Left ventricle myocardium superior (tissue), 1 donor: ENCODE data around the gene SERPINB10. TPM values are rescaled to one million over a fixed set of nuclear protein-coding genes. Genes with fewer than 3 reads are reported as not detected.
"Not testable (repeated sequence)": the region's sequence is repeated elsewhere in the genome, so short reads cannot be mapped to it uniquely, and the experiment has no call there.

Source experiments
- ATAC-seq: fragments of 200-7000 bp; cut with Tn5 transposase; one replicate; pipeline ENCODE4 v1.9.1; 2020; ENCODE audit warnings: mild to moderate bottlenecking, moderate library complexity
- DNase-seq: peaks from one replicate; pipeline ENCODE4 v3.0.0-alpha.2; 2020
- intact Hi-C: fragments of 100-400 bp; cut with micrococcal nuclease; formaldehyde crosslinking; loops from one replicate; pipeline ENCODE4 v1.11.0; 2022
- total RNA-seq: library from RNA; stranded (reverse); fragmentation: NEBNext Ultra II Directional; extraction: Animal tissue kit (Norgen Biotek cat#: 25700); gene quantifications from one replicate; pipeline ENCODE4 v1.2.1, GENCODE V29; 2021
- donor health status: DM: no; HTN: yes; CAD: no; lungs with severe emphysema.

SERPINB10 gene
- total RNA-seq, 1 donor from 2014 or later, result not detected

DNA sequence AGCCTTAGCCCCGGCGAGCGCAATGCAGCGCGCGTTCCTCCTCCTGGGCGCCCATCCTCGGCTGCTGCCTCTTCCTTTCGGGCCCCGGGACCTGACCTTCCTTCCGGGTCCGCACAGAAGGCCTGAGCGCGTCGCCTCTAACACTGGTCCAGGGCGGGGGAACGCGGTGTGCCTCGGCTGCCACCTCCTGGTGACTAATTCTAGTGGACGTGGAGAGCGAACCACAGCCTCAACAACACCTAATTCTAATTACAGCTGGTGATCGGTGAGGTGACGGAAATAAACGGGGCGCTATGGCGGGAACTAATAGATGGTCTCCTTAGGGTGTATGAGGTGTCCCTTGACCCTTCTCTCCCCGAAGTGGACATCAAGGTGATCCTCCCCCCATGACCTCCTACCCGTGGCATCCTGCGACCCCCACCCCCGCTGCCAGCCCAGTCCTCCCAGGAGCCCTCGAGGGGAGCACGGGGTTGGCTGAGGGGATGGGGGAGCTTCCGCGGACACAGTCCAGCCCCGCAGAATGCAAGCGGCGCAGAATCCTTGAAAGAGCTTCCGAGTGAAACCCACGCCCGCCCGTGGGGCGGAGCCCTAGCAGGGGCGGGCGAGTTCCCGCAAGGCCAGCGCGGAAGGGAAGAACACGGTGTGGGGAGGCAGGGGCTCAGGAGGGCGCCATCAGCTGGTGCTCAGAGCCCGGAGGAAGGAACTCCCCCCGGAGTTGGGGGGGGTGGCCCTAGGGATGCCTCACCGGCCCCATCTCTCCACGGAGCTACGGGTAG, 28.6 kb downstream of the SERPINB10 start:
- intact Hi-C loops, result loop anchor here (5.0 kb wide), 1 partner anchor 419 kb away; no protein-coding TSS in a partner anchor
- DNase-seq, result peak; percentile 89
- ATAC-seq, result peak; percentile 100

DNA sequence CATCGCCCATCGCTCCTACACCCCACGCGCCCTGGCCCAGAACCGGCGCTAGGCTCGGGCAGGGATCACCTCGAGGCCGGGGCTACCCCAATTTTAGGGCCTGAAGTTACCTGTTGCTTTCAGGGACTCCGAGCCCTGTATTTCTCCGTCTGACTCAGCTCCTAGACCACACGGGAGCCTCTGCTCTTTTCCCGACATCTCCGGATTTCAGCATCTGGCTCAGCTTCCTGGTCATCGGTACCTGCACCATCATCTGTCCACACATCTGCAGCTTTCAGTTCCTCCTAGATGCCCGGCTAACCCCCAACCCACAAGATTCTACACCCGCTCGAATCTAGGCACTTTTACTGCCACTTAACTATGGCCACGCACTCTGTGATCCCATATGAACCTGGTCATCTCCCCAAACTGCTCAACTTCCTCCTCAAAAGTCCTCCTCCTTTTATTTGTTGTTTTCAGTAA, 29.2 kb downstream of the SERPINB10 start:
- DNase-seq (no peak), ATAC-seq (no peak)
- intact Hi-C loops, result loop anchor here (5.0 kb wide), 1 partner anchor 420 kb away; no protein-coding TSS in a partner anchor

DNA sequence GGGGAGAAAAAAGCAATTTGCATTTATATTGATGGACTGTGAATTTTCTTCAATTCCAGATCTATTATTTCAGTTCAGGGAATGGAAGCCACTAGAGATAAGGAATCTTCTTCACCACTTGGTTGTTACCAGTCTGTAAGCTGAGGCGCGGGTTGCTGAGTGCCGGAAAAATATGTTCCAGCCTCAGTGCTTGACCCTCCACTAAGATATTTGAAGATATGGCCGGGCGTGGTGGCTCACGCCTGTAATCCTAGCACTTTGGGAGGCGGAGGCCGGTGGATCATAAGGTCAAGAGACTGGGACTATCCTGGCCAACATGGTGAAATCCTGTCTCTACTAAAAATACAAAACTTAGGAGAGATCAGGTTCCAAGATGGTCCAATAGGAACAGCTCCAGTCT, 32.2 kb downstream of the SERPINB10 start:
- DNase-seq (no peak), ATAC-seq (no peak)
- intact Hi-C loops, result no loop called here

DNA sequence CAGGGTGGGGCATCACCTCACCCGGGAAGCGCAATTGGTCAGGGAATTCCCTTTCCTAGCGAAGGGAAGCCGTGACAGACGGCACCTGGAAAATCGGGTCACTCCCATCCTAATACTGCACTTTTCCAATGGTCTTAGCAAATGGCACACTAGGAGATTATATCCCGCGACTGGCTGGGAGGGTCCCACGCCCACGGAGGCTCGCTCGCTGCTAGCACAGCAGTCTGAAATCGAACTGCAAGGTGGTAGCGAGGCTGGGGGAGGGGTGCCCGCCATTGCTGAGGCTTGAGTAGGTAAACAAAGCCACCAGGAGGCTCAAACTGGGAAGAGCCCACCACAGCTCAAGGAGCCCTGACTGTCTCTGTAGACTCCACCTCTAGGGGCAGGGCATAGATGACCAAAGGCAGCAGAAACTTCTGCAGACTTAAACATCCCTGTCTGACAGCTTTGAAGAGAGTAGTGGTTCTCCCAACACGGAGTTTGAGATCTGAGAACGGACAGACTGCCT, 32.8 kb downstream of the SERPINB10 start:
- intact Hi-C loops, DNase-seq, ATAC-seq: not testable (repeated sequence)

DNA sequence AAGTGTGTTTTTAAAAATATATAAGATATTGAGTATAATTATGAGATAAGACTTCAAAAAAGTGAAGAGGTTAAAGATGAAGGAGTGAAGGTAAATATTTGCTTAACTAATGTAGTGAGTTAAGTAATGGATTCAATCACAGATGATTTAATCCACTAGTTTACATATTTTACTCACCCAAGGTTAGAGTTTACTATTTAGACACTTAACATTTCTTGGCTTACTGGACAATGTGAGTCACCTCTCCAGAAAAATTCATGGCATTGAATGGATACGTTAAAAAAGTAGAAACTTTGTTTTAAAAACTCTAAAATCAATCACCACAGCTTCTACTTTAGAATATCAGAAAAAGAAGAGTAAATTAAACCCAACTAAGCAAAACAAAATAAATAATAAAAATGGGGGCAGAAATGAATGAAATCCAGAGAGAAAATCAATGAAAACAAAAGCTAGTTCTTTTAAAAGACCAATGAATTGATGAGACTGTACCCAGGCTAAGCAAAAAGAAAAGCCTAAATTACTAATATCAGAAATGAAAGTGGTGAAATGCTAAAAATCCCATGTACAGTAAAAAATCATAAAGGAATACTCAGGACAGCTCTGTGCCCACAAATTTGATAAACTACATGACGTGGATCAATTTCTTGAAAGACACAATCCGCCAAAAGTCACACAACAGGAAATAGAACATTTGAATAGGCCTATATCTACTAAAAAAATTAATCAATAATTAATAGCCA, 39.5 kb downstream of the SERPINB10 start:
- intact Hi-C loops, result no loop called here
- DNase-seq (no peak), ATAC-seq (no peak)

DNA sequence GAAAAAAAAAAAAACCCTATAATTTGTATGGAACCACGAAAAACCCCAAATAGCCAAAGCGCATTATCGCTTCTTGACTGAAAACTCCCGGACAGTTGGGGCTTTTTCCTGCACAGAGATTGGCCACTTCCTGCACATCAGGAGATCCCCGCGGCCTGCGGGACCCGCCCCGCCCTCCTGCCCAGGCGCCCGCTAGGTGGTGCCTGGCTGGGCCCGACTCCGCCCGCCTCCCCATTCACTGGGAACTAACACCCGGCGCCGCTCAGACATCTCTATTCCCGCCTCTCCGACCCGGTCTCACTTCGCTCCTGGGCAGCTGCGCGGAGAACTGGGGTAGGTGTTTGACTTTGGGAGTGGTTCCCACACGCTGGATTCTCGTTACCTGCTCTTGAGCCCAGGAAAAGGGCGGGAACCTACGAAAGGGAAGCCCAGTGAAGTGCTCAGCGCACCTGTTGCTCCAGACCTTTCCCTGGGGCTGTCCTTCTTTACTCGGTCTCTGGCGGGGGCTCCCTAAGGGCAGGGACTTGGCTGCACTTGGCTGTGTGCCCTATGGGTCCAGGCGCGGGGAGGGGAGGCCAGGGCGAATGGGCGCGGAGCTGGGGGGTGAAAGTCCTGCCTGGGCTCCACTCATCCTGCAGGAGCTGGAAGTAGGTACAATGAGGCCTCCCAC, 41.4 kb downstream of the SERPINB10 start, which contains the start of gene HMSD:
Gene HMSD (plus strand): TSS at position 234 of the 670 bp plus-strand sequence. CDS start 4,155 bp downstream, outside the sequence.
- peak; percentile 73 for DNase-seq
- peak; percentile 94 for ATAC-seq
- intact Hi-C loops, result no loop called here

DNA sequence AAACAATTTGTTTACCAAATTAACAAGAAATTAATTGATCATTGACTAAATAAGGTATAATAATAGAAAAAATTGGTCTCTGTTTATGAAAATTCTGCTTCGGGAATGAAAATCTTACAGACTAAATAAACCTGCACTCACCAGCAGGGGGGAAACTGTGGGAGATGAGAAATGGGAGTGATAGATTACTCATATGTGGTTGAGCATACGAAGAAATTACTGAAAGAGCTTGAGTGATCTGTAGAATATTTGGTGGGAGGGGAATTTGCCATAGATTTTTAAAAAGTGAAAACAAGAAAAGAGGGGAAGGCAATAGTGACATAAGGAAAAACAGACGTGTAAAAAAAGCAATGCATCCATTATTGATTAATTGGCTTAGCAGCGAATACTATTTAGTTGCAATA, 43.5 kb downstream of the SERPINB10 start:
- DNase-seq (no peak), ATAC-seq (no peak)
- intact Hi-C loops, result no loop called here

DNA sequence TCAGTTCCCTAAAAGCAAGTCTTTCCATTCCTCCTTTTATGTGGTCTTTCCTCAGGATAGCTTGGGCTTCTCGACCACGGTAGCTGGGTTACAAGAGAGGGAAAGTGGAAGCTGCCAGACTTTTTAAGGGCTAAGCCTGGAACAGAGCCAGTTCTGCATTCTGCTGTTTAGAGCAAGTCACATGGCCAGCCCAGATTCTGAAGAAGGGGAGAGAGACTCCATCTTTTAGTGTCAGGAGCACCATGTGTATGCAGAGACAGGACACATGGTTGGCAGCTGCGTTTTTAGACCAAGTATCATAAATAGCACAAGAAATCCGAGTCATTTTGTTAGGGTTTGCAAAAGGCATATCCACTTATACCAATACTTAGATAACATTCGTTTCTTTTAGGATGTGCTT, 46.1 kb downstream of the SERPINB10 start:
- ATAC-seq, result no peak
- intact Hi-C loops, result no loop called here

DNA sequence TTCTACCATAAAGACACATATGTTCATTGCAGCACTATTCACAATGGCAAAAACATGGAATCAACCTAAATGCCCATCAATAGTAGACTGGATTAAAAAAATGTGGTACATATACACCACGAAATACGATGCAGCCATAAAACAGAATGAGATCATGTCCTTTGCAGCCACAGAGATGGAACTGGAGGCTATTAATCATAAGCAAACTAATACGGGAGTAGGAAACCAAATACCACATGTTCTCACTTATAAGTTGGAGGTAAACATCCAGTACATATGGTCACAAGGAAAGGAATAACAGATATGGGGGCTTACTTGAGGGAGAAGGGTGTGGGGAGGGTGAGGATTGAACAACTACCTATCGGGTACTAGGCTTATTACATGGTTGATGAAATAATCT, 49.0 kb downstream of the SERPINB10 start:
- no peak for ATAC-seq
- intact Hi-C loops, result no loop called here
- no peak for DNase-seq

More for the DNA sequence above, 46.1 kb downstream of the SERPINB10 start:
- DNase-seq, result no peak

DNA sequence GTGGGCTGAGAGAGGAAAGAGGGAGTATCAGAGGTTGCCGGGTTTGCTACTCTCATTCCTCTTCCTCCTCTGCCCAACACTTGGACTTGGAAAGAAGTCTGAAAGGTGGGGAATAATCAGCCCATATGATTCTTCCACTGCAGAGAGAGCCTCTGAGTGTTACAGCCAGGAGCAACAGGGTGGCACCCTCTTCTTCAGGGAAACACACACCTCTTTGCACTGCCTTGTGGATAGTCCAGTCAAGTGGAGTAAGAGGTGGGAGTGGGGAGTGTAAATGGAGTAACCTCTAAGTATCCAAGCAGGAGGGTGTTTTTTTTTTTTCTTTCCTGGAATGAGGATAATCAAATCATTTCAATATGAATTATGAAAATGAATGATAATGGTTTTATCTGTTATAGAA, 53.1 kb downstream of the SERPINB10 start:
- ATAC-seq (no peak), DNase-seq (no peak)
- intact Hi-C loops, result no loop called here

DNA sequence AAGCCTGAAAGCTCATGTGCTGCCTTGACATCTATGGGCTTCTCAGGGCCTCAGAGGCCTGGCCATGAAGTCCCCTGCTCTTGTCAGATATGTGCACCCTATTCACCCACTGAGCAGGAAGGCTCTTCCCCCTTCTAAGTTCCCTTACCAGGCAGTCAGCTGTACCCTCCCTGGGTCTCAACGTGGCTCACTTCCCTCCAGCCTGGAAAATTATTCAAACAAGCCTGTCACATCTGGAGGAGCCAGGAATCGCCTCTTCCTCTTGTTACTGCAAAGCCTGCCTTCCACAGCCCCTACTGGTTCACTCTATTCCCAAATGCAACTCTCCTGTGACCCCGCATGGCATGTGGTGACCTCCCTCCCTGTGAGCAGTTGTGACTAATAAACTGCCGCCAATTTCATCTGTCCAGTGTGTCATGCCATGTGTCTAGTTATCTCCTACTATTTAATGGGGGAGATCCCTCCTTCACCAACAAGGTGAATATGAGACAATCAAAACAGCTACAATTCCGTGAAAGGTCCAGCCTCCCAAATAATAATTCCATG, 53.8 kb downstream of the SERPINB10 start:
- ATAC-seq, result peak; percentile 28
- DNase-seq, result no peak
- intact Hi-C loops, result no loop called here

DNA sequence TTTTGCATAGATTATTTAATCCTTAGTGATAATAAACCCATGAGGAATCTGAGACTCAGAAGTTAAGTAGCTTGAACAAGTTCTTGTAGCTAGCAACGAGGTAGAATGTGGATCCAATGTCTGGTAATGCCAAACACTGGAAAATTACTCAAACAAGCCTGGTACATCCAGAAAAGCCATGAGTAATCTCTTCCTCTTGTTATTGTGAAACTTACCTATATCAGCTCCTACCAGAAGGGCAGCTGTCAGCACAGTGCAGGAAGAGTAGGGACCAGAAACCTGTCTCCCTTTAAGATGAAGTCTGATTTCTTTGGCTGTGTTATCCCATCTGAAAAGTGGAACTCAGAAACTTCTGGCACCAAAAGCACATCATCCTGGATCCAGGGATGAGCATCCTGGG, 54.4 kb downstream of the SERPINB10 start:
- DNase-seq (no peak), ATAC-seq (no peak)
- intact Hi-C loops, result no loop called here

DNA sequence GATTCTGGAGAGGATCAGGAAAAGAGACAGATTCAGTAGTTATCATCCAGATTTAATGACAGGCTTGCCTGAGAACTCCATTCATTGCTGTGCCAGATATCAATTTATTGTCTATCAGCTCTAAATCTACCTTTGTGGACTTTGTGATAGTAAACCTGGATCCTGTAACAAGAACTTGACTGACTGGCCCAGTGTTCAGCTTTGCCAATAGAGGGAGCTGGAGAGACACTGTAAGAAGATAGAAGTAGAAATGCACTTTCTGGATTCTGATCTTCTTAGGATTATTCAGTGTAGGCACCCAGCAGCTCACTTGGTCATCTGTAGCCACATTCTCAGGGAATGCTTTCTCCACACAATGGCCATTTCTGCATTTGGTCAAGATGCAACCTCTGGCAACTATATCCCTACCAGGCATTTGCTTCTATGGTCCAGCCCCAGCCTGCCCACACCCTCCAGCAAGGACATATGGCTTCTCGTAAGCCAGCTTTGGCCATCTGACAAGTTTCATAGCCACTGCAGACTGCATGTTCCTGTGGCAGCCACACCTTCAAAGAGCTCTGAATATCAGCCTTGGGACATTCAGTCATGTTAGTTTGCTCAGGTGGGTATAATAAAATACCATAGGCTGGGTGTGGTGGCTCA, 56.0 kb downstream of the SERPINB10 start:
- ATAC-seq (peak; percentile 57), DNase-seq (no peak)
- intact Hi-C loops, result no loop called here

DNA sequence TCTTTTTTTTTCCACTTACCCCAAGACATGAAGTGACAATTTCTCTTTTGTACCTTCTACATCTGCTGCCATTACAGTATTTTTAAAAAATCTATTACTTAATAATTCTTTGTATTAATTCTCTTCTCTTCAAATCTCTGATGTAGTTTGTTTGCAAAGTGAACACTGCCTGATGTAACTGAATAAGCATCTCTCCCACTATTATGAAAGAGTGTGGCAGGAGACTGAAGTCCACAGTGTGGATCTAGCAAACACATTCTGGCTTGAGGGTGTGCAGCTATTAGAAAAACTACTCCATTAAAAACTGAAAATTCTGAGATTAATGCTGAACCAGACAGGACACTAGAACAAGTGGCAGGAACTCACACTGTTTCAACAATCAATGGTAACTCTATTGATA, 57.1 kb downstream of the SERPINB10 start:
- ATAC-seq (no peak), DNase-seq (no peak)
- intact Hi-C loops, result no loop called here

DNA sequence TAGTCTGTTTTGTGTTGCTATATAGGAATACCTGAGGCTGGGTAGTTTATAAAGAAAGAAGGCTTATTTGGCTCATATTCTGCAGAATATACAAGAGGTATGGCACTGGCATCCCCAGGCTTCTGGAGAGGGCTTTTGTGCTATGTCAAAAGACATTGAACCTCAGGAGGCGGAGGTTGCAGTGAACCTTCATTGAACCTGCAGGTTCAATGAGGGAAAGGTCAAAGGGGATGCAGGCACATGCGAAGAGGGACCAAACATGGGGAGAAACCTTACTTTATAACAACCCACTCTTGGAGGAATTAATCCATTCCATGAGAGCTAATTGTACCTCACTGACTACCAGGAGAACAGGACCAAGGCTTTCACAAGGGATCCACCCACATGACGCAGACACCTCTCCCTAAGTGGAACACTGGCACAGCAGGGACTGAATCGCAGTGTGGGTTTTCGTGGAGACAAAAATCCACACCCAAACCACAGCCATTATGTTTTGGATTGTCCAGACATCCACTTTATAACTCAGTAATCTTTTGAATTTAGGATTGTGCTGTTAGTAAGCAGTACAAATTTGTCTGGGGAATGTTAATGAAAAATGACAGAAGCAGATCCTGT, 58.1 kb downstream of the SERPINB10 start:
- intact Hi-C loops, result no loop called here
- DNase-seq (no peak), ATAC-seq (no peak)

DNA sequence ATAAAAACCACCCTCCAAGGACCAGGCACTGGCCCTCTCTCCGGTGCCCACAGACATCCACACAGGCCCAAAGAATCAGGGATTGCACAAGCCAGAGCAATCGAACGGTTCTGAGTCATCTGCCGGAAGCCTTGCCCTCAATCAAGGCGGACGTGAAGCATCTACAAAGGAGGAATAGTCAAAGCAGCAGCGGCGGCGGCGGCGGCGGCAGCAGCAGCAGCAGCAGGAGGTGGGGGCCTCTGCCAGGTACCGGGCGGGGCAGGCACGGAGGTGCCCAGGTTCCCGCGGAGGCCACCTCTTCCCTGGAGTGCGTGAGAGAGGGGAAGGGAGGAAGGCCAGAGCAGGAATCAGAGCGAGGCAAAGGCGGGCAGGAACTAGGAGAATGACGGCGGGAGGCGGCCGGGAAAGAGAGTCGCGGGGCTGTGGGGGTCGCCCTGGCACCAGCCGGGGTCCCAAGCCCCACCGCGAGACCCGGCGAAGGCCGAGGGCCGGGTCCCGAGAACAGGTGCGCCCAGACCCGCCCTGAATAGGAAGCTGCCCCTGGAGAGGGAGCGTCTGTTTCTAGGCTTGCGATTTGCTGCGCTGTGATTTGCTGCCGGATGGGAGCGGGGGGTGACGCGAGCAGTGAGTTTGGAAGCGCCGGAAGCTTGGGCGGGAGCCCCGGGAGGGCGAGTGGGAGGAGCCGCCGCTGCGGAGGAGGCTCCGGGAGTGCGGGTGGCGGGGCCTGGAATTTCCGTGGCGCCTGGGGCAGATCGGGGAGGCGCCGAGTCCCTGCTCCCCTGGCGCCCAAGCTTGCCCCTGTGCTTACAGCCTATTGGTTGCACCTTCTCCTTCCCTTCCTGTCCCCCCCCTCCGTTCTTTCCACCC, 62.4 kb downstream of the SERPINB10 start, which contains the start of gene SERPINB8:
Gene SERPINB8 (plus strand): TSS at position 140 of the 867 bp plus-strand sequence. CDS start 8,228 bp downstream, outside the sequence.
- ATAC-seq, result peak; percentile 99
- intact Hi-C loops, result no loop called here
- peak; percentile 94 for DNase-seq

DNA sequence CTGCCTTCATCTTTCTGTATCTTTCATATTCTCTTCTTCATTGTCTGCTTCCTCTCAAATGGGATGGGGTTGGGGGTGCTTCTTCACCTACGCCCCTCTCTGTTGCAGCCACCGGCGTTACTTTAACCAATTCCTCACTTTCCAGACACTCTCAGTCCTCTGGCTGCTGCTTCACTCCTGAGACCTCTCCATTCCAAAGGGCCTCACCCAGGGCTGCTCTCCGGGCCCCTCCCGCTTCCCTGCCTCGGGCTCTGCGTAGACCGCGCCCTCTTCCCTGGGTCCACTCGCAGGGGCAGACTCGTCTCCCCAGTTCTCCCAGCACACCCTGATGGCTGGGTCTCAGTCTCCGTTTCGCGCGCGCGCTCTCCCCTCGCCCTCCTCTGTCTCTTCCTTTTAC, 63.0 kb downstream of the SERPINB10 start:
- ATAC-seq (peak; percentile 69), DNase-seq (peak; percentile 66)
- intact Hi-C loops, result no loop called here
